Ishikawa (cell line): Measurements from ENCODE around the gene KCNN3.

Source experiments
- CEBPB ChIP-seq: IDR thresholded peaks from 2 replicates; pipeline ENCODE4 v1.6.1; 2012
- CREB1 ChIP-seq: IDR thresholded peaks from 2 replicates; pipeline ENCODE4 v1.6.1; 2012; ENCODE audit warnings: low read depth
- EGR1 ChIP-seq: IDR thresholded peaks from 2 replicates; pipeline ENCODE4 v1.6.1; 2012
- EP300 ChIP-seq: IDR thresholded peaks from 2 replicates; pipeline ENCODE4 v1.6.1; 2012; ENCODE audit warnings: borderline replicate concordance
- FOXM1 ChIP-seq: IDR thresholded peaks from 2 replicates; pipeline ENCODE4 v1.6.1; 2012; ENCODE audit warnings: low read depth, borderline replicate concordance
- MAX ChIP-seq: IDR thresholded peaks from 2 replicates; pipeline ENCODE4 v1.6.1; 2012
- NFIC ChIP-seq: IDR thresholded peaks from 2 replicates; pipeline ENCODE4 v1.6.1; 2012
- RAD21 ChIP-seq: IDR thresholded peaks from 2 replicates; pipeline ENCODE4 v1.6.1; 2012; ENCODE audit warnings: low read depth
- REST ChIP-seq: IDR thresholded peaks from 2 replicates; pipeline ENCODE4 v1.6.1; 2012; ENCODE audit warnings: low read depth, mild to moderate bottlenecking
- TAF1 ChIP-seq: IDR thresholded peaks from 2 replicates; pipeline ENCODE4 v1.6.1; 2012; ENCODE audit warnings: low read depth, mild to moderate bottlenecking
- YY1 ChIP-seq: IDR thresholded peaks from 2 replicates; pipeline ENCODE4 v1.6.1; 2012; ENCODE audit warnings: low read depth

- TF ChIP-seq CEBPB (no peak), YY1 (no peak), NFIC (no peak), EGR1 (no peak), RAD21 (no peak), TAF1 (no peak), REST (no peak), EP300 (no peak), FOXM1 (no peak), MAX (no peak), CREB1 (no peak)
Observed at GRCh38 chr1:154725865-154726264, 144.2 kb downstream of the KCNN3 start.
